PC-9 (cell line): ENCODE data around the gene LRRK1. TPM values are rescaled to one million over a fixed set of nuclear protein-coding genes. Genes with fewer than 3 reads are reported as not detected.

Experiments used
- BruUV-seq: library from RNA; stranded (reverse); fragments of 400-500 nt; replicated peaks from 2 replicates; lab custom pipeline; 2021; lab: Mats Ljungman, UMichigan
- CTCF ChIA-PET: fragments of 300-600 bp; sonication (Branson Sonifier 250); formaldehyde crosslinking; loops from one replicate; lab custom pipeline; 2022; ENCODE audit warnings: antibody characterized with exemption; lab: Charles Lee
- POLR2A ChIA-PET: fragments of 300-600 bp; sonication (Branson Sonifier 250); formaldehyde crosslinking; loops from one replicate; lab custom pipeline; 2022; ENCODE audit warnings: antibody characterized with exemption; ENCODE audit not compliant: unreplicated experiment; lab: Charles Lee
- DNase-seq, 2 experiments: peaks; one replicate each; pipeline versions ENCODE4 v3.0.0 to v3.0.0-alpha.2; 2015 to 2022; ENCODE audit warnings: mixed read lengths in 1 of 2
- H2AFZ ChIP-seq: fragments of 200-600 bp; sonication (generic); 2 replicates; pipeline ENCODE4 v1.8.1; 2017; ENCODE audit warnings: antibody characterized with exemption
- H3F3A ChIP-seq: fragments of 200-600 bp; sonication (generic); 2 replicates; pipeline ENCODE4 v1.8.1; 2017; ENCODE audit warnings: antibody characterized with exemption, mild to moderate bottlenecking, low read depth; ENCODE audit not compliant: insufficient read depth
- H3K27ac ChIP-seq: fragments of 200-600 bp; sonication (generic); 2 replicates; pipeline ENCODE4 v1.6.1; 2016; ENCODE audit warnings: mixed run types
- H3K27me3 ChIP-seq: fragments of 200-600 bp; sonication (generic); 2 replicates; pipeline ENCODE4 v1.6.1; 2016; ENCODE audit warnings: low read depth, mixed run types; ENCODE audit not compliant: insufficient read depth
- H3K36me3 ChIP-seq: fragments of 200-600 bp; sonication (generic); 2 replicates; pipeline ENCODE4 v1.6.1; 2016; ENCODE audit warnings: low read depth, mixed run types
- H3K4me1 ChIP-seq: fragments of 200-600 bp; sonication (generic); replicated peaks from 2 replicates; pipeline ENCODE4 v1.6.1; 2016; ENCODE audit warnings: mixed run types; ENCODE audit not compliant: insufficient read depth
- H3K4me2 ChIP-seq: fragments of 200-600 bp; sonication (generic); 2 replicates; pipeline ENCODE4 v1.6.1; 2017; ENCODE audit warnings: mixed run types
- H3K4me3 ChIP-seq: fragments of 200-600 bp; sonication (generic); 2 replicates; pipeline ENCODE4 v1.6.1; 2016; ENCODE audit warnings: mixed run types
- H3K79me2 ChIP-seq: fragments of 200-600 bp; sonication (generic); 2 replicates; pipeline ENCODE4 v1.6.1; 2017; ENCODE audit warnings: low read depth, mixed run types
- H3K9me2 ChIP-seq: fragments of 200-600 bp; sonication (generic); 2 replicates; pipeline ENCODE4 v1.8.1; 2017; ENCODE audit warnings: mild to moderate bottlenecking; ENCODE audit not compliant: insufficient read depth
- H3K9me3 ChIP-seq: fragments of 200-600 bp; sonication (generic); 2 replicates; pipeline ENCODE4 v1.8.1; 2016; ENCODE audit warnings: low read depth; ENCODE audit not compliant: insufficient read depth
- H4K20me1 ChIP-seq: fragments of 200-600 bp; sonication (generic); 2 replicates; pipeline ENCODE4 v1.8.1; 2017; ENCODE audit not compliant: insufficient read depth
- CTCF ChIP-seq: fragments of 200-600 bp; sonication (generic); conservative IDR thresholded peaks from 2 replicates; pipeline ENCODE4 v1.6.1; 2017; ENCODE audit warnings: mixed run types, antibody characterized with exemption, mild to moderate bottlenecking, moderate library complexity
- EZH2 ChIP-seq: fragments of 200-600 bp; sonication (generic); IDR thresholded peaks from 2 replicates; pipeline ENCODE4 v1.8.0; 2017; ENCODE audit warnings: antibody characterized with exemption, low read depth
- intact Hi-C: fragments of 100-400 bp; cut with micrococcal nuclease; formaldehyde crosslinking; loops from one replicate; pipeline ENCODE4 v1.10.0; 2022; ENCODE audit not compliant: unreplicated experiment
- total RNA-seq: library from RNA; stranded (reverse); gene quantifications from 2 replicates; pipeline ENCODE4 v1.2.3, GENCODE V29; 2021

LRRK1 gene
- total RNA-seq, 1 experiment from 2014 or later, result 15.7 TPM

GRCh38 chr15:100951965-100952364, 32.8 kb downstream of the LRRK1 start:
- CTCF ChIA-PET, result no interaction called here
- Histone ChIP-seq H3K4me2 (no peak overlapping the region), H3K4me3 (no peak overlapping the region), H2AFZ (no peak overlapping the region), H3K27me3 (no peaks in the 10 kb centered on the region), H4K20me1 (no peaks in the 10 kb centered on the region), H3K9me2 (no peaks in the 10 kb centered on the region), H3K27ac (no peak overlapping the region), H3K4me1 (peaks cover under 1% of the 10 kb centered on the region; the same call in 1 of the 2 replicates), H3K79me2 (peaks cover 4% of the 10 kb centered on the region; the same call in 1 of the 2 replicates), H3K9me3 (no peaks in the 10 kb centered on the region), H3K36me3 (no peaks in the 10 kb centered on the region), H3F3A (no peaks in the 10 kb centered on the region)
- DNase-seq, result no peak
- BruUV-seq, result no TSS peak
- POLR2A ChIA-PET, result no interaction called here
- intact Hi-C loops, result no loop called here
- TF ChIP-seq EZH2 (no peak), CTCF (no peak)

- TF ChIP-seq EZH2 (no peak), CTCF (no peak)
- Histone ChIP-seq H3K79me2 (peaks cover 4% of the 10 kb centered on the region; the same call in 1 of the 2 replicates), H3K27ac (no peak overlapping the region), H3K4me3 (no peak overlapping the region), H3K27me3 (no peaks in the 10 kb centered on the region), H3K9me3 (no peaks in the 10 kb centered on the region), H4K20me1 (no peaks in the 10 kb centered on the region), H3K36me3 (no peaks in the 10 kb centered on the region), H3K4me2 (no peak overlapping the region), H2AFZ (no peak overlapping the region), H3K4me1 (peaks cover 7% of the 10 kb centered on the region), H3F3A (no peaks in the 10 kb centered on the region), H3K9me2 (no peaks in the 10 kb centered on the region)
- CTCF ChIA-PET, result no interaction called here
- no peak for DNase-seq
- no TSS peak for BruUV-seq
- POLR2A ChIA-PET, result no interaction called here
- intact Hi-C loops, result no loop called here
These were observed 33.4 kb downstream of the LRRK1 start for GRCh38 chr15:100952566-100952965.

GRCh38 chr15:100958326-100959065, 39.3 kb downstream of the LRRK1 start:
- Histone ChIP-seq H3K9me3 (no peaks in the 10 kb centered on the region), H3K4me3 (0 out of 2 replicates have a peak overlapping the region, but pooled peaks have one; percentile 2), H3K9me2 (no peaks in the 10 kb centered on the region; the same call in 1 of the 2 replicates), H3K4me2 (peak overlapping the region; percentile 61), H3K36me3 (no peaks in the 10 kb centered on the region), H3K27ac (peak overlapping the region; percentile 70), H3K79me2 (peaks cover 4% of the 10 kb centered on the region; the same call in 1 of the 2 replicates), H2AFZ (peak overlapping the region; percentile 20; the same call in 1 of the 2 replicates), H4K20me1 (no peaks in the 10 kb centered on the region), H3F3A (peaks cover 7% of the 10 kb centered on the region; the same call in 1 of the 2 replicates), H3K27me3 (no peaks in the 10 kb centered on the region), H3K4me1 (peaks cover 27% of the 10 kb centered on the region)
- BruUV-seq, result no TSS peak
- no peak for TF ChIP-seq CTCF
- no peak for TF ChIP-seq EZH2
- DNase-seq, result peak in 1 of 2 experiments; percentile 65
- POLR2A ChIA-PET, result no interaction called here
- CTCF ChIA-PET, result no interaction called here
- intact Hi-C loops, result no loop called here
